Measurements from ENCODE around the gene TBC1D14. TPM values are rescaled to one million over a fixed set of nuclear protein-coding genes. Genes with fewer than 3 reads are reported as not detected.

Gene TBC1D14
- total RNA-seq, 1 experiment from 2014 or later: 50.2 TPM

- no peaks in the 10 kb centered on the region for H3K79me2 ChIP-seq (ENCODE audit: insufficient read depth, low read length)
- H4K5ac ChIP-seq (ENCODE audit: insufficient read length, low read depth, low read length): no peak overlapping the region
- no peak for DNase-seq
- H2BK20ac ChIP-seq (ENCODE audit: low read depth, low read length, poor library complexity, severe bottlenecking): no peak overlapping the region
- no peak overlapping the region for H2AK5ac ChIP-seq (ENCODE audit: insufficient read length, low read length)
- no peak overlapping the region for H3K4me2 ChIP-seq (ENCODE audit: insufficient read depth, insufficient read length, low read length)
- H3K27ac ChIP-seq (ENCODE audit: insufficient read length, low read depth, low read length): no peak overlapping the region
- no peak overlapping the region for H2BK5ac ChIP-seq (ENCODE audit: insufficient read length, low read length)
- WGBS (ENCODE audit: extremely low coverage, insufficient read length, low lambda C conversion rate): no CpG with 5 or more reads among the region's 29 CpGs
- H3K56ac ChIP-seq (ENCODE audit: insufficient read length, low read depth, low read length): no peak overlapping the region
- no peak overlapping the region for H3K18ac ChIP-seq (ENCODE audit: insufficient read length, low read depth, low read length)
- H3K4ac ChIP-seq (ENCODE audit: low read depth, low read length): no peak overlapping the region
- H3K23ac ChIP-seq (ENCODE audit: insufficient read length, low read depth, low read length): no peak overlapping the region
- H3K36me3 Mint-ChIP-seq (ENCODE audit: insufficient read depth in 1 of 3, low read depth in 3 of 3): peaks cover 6 to 9% (median 8%) of the 10 kb centered on the region in 3 experiments; a peak in 5 of 7 replicates
- no peaks in the 10 kb centered on the region for H3K9me3 ChIP-seq (ENCODE audit: control insufficient read depth, low read depth, low read length)
- H2BK120ac ChIP-seq (ENCODE audit: low read depth, low read length, poor library complexity, severe bottlenecking): no peak overlapping the region
- no peaks in the 10 kb centered on the region for H3K27me3 ChIP-seq (ENCODE audit: insufficient read depth, low read length)
- H3K4me1 ChIP-seq (ENCODE audit: insufficient read depth, low read length): no peaks in the 10 kb centered on the region
- H3K4me3 Mint-ChIP-seq: no peak overlapping the region
- no peak overlapping the region for H2AFZ ChIP-seq (ENCODE audit: low read length)
- peaks cover 4% of the 10 kb centered on the region; the same call in 1 of the 2 replicates for H3K27me3 Mint-ChIP-seq (ENCODE audit: low read depth)
- H3K79me1 ChIP-seq (ENCODE audit: insufficient read depth, low read depth, low read length, poor library complexity, severe bottlenecking): no peaks in the 10 kb centered on the region
- H4K91ac ChIP-seq (ENCODE audit: insufficient read length, low read depth, low read length): no peak overlapping the region
- H3K9ac ChIP-seq (ENCODE audit: extremely low read depth, insufficient read length, low read length): no peak overlapping the region
- no peak overlapping the region for H2BK12ac ChIP-seq (ENCODE audit: insufficient read length, low read depth, low read length)
- no peaks in the 10 kb centered on the region for H4K20me1 ChIP-seq (ENCODE audit: control insufficient read depth, insufficient read depth, insufficient read length)
- TF ChIP-seq CTCF (conservative IDR thresholded peaks at IDR 0.05): no peak
- H3T11ph ChIP-seq (ENCODE audit: low read length): no peak overlapping the region
- H2BK15ac ChIP-seq (ENCODE audit: low read depth, low read length): no peak overlapping the region
- H3K27ac Mint-ChIP-seq: no peak overlapping the region; a peak in 1 of 7 replicates
- H3K9me3 Mint-ChIP-seq: peaks cover 9 to 11% of the 10 kb centered on the region in 2 experiments; a peak in 4 of 5 replicates
- H3K14ac ChIP-seq (ENCODE audit: insufficient read depth, low read length): no peak overlapping the region
- no peaks in the 10 kb centered on the region for H3K23me2 ChIP-seq (ENCODE audit: insufficient read length, low read depth, low read length, poor library complexity, severe bottlenecking)
- peaks cover 0 to 10% of the 10 kb centered on the region in 2 experiments; a peak in 3 of 4 replicates for H3K4me1 Mint-ChIP-seq
- no peak overlapping the region for H4K8ac ChIP-seq (replicated peaks; ENCODE audit: insufficient read length, low read depth, low read length)
Measured at GRCh38 chr4:6894528-6895498, 14.8 kb upstream of the TBC1D14 start.
